NCI-H82 treated with DMSO at 0.1 percent for 48 hours (cell line): ENCODE measurements around the gene BTBD6.

ENCODE experiments used
- DNase-seq: peaks from one replicate; lab custom pipeline; 2025; ENCODE audit not compliant: unreplicated experiment; lab: John Stamatoyannopoulos, UW

The BTBD6 gene

DNA sequence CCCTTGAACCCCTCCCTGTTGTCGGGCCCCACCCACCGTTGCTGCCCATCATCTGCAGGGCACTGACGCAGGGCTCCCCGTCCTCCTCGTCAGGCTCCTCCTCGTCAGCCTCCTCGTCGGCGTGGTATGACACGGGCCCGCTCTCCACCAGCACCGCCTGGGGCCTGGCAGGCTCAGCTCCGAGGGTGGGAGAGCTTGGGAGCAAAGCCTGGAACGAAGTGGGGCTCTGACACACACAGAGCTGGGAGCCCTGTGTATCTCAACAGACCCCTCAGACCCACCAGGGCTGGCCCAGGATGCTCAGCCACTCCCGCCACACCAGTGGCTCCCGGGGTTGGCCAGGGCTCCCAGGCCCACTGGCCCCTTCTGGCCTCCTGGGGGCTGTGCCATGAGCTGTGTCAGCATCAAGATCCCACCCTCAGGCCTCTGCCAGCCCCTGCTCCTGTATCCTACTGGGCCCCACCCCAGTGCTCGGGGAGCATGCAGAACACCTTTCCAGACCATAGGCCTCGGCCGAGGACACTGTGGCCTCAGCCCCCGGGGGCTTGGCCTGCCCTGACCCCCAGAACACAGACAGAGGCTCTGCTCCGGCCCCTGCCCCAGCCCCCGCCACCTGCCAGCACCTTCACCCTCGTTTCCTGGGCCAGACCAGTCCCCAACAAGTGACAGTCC is 37.1 kb upstream of the BTBD6 start:
- no peak for DNase-seq

DNA sequence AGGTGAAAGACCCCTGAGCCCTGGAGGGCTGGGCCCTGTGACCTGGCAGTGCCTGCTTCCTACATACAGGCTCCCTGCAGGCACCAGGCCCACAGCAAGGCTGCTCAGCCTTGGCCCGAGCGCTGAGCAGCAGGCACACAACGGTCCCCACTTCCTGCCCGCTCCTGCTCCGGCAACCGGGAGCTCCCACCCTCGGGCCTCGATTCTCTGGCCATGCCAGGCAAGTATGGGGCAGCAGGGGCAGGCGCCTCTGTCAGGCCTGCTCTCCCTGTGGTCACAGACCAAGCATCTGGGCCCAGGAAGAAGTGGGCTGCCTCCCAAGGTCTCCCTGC is 36.6 kb upstream of the BTBD6 start:
- no peak for DNase-seq

DNA sequence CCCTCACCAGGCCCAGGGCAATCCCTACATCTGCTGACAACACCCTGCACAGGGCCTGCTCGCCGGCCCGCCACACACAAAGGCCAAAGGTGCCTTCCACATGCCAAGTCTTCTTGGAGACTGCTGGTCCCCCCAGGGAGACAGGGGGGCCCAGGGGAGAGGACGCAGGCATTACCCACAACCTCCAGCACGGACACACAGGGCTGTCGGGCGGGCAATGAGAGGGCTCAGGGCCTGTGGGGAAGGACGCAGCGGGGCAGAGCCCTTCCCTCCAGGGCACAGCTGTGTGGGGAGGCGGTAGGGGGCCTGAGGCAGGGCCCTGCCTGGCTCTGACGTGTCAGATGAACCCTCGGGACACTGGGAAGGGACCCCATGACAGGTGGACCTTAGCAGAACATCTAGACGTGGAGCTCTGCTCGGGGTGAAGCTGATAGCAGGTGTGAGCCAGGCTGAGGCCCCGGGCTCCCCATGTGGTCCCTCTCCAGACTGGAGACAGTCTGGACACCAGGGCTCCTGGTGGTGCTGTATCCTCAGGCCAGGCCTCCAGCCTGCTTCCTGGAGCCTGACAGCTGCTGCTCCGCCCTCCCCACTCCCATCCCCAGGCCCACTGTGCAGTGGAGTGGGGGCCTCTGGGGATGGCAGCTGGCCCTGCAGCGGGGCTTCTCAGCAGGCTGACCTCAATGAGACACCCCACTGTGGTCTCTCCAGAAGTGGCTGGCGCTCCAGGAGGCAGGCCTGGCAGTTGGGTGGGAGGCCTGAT is 35.6 kb upstream of the BTBD6 start:
- no peak for DNase-seq

DNA sequence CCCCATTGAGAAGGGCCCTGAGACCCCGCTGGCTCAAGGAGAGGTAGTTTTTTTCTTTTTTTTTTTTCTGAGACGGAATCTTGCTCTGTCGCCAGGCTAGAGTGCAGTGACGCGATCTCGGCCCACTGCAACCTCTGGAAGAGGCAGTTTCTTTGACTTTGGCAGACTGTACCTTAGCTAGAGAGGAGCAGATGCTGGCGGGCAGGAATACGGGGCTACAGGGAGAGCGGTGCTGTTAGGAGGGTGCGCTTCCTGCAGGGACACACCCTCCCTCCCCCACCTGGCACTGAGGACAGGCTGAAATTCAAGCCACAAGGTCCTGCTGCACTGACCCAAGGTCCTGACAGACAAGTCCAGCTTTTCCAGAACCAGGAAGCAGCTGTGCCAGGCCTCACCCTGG is 35.0 kb upstream of the BTBD6 start:
- no peak for DNase-seq

DNA sequence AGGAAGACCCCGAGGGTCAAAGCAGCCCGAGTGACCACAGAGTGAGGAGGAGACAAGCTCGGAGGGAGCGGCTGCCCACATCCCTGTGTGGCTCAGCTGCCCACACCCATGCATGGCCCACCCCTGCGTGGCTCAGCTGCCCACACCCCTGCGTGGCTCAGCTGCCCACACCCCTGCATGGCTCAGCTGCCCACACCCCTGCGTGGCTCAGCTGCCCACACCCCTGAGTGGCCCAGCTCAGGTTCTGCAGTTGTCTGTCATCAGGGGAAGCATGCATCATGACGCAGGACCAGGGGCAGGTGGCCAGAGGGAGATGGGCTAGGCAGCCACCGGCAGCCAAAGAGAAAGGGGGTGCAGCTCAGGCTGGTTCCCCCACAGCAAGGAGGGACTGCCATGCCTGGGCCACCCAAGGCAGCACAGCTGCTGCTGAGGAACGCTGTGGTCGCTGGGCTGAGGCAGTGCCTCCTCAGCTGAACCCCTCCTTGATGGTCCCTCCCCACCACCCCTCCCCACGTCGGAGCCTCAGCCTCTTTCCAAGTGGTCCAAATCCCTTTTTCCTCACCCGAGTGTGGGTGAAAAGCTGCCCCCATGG is 33.9 kb upstream of the BTBD6 start:
- DNase-seq, result no peak

DNA sequence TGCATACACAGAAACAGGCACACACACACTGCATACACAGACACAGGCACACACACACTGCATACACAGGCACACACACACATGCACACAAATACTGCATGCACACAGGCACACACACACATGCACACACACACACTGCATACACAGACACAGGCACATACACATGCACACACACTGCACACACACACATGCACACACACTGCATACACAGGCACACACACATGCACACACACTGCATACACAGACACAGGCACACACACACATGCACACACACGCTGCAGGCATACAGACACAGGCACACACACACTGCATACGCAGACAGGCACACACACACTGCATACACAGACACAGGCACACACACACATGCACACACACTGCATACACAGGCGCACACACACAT is 32.7 kb upstream of the BTBD6 start:
- DNase-seq, result no peak

DNA sequence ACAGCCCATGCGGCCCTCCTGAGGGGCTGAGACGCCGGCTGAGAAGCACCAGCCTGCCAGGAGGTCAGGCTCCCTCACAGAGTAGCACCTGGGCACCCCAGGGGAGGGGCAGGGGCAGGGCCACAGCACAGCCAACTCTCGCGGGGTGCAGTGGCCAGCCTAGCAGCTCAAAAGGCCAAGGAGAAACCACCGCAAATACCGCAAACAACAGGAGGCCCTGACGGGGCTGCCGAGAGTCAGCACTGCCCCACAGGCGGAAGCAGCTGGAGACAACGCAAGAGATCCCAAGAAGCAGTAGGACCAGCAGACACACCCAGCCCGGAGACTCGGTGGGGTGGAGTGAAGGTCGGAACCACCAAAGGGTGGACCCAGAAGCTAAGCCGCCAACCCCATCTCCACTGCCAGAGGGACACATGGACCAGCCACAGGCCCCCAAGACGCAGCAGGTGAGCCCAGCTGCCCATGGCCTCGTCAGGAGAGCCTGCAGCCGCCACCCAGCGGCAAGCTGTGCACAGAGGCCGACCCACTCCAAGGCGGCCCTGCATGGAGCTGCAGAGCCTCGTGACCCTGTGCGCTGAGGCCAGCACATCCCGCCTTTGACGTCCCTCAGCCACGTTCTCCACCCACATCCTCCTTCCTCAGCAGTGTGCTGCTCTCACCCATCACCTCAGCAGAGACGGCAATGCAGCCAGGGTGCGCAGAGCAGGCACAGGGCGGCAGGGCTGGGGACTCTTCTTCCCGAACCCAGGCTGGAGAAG is 31.7 kb upstream of the BTBD6 start:
- DNase-seq, result no peak

DNA sequence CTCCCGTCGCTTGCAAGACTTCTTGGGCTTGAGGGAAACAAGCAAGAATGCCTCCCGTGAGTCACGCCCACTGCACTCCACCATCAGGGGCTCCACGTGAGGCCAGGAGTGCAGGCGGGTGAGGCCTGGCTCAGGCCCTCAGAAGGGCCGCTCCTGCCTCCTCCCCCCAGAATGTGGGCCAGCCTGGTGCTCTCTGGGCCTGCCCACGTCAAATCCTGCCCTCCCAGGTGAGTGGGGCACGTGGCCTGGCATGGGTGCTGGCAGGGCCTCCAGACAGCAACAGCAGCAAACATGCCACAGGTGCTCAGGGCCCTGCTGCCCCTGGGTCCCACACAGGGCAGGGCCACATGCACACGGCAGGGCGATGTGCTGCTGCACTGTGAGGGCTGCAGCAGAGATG is 30.6 kb upstream of the BTBD6 start:
- no peak for DNase-seq

DNA sequence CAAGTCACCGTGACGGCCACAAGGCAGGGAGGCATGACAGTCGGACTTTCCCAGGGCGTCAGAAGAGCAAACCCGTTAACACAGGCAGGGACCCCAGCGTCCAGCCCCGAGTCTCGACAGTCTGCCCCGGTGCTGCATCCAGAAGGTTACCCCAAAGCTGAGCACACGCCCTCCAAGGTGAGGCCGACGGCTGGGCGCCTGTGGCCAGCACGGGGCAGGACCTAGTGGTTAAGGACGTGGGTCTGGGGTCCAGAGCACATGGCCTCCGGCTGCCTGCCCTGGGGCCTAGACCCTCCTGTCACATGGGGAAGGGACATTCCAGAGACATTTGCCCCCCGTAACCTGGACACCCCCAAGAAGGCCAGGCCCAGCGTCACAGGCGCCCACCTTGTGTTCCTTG is 29.7 kb upstream of the BTBD6 start:
- no peak for DNase-seq

DNA sequence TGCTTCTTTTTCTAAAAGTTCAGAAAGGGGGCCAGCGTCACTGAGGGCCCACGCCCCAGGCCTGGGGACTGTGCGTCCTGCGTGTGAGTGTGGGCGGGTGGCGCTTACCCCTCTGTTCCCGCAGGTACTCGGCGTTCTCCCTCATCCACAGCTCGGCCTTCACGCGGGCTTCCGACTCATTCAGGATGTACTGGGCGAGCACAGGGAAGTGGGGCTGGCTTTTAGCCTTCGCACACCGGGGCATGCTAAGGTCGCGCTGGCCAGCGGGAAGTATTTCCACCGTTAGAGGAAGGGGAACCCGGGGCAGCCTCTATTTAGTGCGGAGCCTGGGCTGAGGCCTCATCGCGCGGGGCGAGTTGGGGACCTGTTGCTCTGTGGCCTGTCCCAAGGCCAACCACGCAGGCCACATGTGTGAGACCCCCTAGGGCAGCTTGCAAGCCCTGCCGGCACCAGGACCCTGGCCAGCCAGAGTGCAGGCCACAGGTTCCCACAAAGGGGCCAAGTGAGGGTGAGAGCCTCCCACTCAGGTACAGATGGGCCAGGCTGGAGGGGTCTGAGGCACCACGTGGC is 29.2 kb upstream of the BTBD6 start:
- DNase-seq, result no peak

DNA sequence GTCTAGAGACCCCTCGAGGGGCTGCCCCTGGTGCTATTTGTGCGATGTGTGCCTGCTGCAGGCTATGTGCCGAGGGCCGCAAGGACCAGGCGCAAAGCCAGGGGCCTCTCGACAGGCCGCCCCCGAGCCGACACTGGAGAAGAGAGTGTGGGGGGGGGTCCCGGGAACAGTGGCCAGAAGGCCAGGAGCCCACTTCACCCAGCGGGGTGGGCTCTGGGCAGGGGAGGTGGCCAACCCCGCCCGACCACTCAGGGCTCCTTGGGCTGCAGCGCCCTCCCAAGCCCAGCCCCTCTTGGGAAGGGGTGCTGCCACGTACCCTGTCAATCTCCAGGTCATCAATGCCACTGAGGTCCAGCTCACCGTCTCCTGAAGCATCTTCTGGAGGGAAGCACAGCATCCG is 28.6 kb upstream of the BTBD6 start:
- no peak for DNase-seq

DNA sequence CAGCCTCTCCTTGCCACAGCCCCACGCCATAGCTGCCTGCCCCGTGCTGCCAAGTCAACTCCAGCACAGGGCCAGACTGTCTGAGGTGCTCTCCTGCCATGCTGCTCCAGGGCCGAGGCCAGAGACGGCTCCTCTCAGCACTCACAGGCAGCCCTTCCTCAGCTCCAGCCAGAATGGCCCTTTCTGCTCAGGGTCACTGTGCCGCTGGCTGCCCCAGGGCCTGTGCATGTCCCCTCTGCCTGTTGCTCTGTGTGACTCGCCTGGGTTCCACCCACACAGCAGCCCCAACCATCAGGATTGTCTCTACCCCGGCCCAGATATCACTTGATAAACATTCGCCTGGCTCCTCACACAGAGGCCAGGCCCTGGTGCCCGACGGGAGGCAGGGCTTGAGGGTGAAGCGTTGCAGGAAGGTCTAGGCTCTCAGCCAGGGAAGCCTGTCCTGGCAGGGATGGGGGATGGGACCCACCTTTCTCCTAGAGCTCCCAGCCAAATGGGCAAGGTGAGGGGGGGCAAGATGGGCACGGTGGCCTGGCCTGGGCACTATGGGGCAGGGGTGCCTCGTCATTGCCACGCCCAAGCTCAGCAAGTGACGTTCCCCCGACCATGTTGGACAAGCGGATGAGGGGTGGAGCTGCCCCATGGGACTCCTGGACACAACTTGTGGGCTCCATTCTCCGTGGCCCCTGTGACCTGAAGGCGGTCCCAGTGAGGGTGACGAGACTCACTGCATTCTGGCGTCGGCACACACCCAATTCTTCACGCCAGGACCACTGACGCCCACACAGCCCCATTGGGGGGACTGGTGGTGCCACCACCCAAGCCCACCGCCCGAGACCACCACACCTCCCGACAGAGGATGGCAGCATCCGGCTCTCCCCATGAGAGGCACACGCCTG is 27.4 kb upstream of the BTBD6 start:
- DNase-seq, result no peak

DNA sequence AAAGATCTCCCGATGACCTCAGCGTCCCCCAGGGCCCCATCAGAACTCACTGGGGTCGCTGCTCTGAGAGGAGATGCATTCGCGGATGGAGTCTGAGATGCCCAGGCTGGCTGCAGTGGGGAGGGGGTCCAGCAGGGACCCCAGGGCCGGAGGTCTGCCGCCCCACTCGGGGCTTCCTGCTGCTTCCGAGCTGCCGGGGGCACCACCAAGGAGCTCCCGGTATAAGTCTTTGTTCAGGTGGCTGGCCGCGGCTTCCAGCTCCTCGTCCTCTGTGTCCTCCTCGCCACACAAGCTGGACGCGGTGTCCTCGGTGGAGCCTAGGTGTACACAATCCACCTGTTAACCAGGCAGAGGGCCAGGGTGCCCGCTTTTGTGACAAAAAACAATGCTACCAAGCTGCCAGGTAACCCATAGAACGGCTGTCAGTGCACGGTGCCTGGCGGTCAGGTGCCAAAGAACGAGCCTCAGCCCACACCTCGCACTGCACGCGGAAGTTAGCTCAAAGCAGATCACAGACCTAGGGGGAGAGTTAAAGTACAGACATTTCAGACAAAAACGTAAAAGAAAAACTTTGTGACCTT is 26.6 kb upstream of the BTBD6 start:
- DNase-seq, result no peak

DNA sequence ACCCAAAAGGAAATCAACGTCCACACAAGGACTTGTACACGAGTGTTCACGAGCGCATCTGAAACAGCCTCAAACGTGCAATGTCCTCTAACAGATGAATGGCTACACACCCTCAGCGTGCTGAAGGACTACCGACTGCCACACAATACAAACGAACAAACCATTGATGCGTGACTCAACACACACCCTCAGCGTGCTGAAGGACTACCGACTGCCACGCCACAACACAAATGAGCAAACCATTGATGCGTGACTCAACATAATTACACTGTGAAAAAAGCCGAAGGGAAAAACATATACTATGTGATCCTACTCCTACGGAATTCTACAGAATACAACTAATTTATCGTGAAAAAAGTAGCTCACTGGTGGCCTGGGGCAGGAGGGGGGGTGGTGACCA is 25.1 kb upstream of the BTBD6 start:
- no peak for DNase-seq

DNA sequence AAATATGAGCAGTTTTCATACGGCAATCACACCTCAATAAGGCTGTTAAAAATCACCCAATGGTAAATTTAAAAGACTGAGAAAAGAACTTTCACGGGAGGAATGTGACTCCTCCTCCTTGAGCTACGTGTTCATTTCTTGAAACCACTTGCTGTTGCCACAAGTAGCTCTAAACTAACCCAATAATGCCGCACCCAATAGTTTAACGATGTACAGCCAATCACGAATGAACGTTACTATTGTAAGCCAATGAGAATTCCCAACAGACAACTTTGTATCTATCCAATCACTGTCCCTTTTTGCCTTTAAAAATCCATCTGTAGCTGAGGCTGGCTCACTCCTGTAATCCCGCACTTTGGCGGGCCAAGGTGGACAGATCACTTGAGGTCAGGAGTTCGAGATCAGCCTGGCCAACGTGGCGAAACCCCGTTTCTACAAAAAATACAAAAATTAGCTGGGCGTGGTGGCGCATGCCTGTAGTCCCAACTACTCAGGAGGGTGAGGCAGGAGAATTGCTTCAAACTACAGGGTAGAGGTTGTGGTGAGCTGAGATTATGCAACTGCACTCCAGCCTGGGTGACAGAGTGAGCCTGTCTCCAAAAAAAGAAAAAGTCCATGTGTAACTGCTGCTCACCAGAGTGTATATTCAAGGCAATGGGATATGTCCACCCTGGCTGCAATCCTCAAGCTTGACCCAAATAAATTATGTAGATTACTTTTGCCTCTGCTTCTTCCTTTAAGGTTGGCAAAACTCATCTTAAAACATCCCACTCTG is 24.4 kb upstream of the BTBD6 start:
- no peak for DNase-seq

DNA sequence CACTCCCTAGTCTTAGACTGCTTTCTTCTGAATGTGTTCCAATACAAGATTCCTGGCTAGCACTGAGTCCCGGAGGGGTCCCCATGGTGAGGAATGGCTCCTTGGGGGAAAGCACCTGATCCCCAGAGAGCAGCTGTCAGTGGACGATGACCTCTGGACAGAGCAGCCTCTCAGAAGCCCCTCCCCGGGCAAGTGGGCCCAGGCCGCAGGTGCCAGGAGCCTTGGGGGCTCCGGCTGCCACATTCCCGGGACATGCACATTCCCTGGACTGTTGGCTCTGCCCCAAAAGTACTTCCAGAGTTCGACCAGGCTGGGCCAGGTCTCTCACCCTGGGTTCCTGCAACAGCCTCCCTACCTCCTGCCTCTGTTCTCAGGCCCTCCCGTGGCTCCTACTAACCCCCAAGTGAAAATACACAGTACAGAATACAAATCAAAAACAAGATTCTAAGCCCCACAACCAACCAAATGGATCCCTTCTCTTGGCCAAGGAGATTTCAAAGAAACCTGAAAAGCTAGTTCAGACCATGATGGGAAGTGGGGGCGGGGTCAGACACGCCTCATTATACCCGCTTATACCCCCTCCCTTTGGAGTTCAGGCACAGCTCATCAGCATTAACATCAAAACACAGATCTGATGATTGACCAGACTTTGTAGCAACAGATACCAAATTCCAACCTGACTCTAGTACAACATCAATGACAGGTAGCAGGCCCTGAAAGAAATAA is 23.3 kb upstream of the BTBD6 start:
- no peak for DNase-seq

DNA sequence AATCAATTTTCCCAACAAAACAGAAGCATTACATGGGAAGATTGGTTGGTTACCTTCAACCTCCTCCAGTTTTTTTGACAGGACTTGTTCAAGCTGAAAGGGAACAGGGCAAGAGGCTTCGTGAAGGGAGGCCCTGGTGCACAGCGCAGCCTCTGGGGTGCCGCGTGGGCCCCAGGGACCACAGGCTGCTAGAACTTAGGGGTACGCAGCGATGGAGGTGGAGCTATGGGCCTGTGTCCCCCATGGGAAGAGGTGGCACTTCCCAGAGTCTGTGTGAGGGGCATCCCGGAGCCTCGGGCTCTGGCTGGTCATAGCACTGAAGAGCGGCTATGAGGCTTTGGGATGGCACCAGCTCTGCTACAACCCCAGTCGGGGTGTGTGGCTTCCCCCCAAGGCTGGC is 22.1 kb upstream of the BTBD6 start:
- no peak for DNase-seq

DNA sequence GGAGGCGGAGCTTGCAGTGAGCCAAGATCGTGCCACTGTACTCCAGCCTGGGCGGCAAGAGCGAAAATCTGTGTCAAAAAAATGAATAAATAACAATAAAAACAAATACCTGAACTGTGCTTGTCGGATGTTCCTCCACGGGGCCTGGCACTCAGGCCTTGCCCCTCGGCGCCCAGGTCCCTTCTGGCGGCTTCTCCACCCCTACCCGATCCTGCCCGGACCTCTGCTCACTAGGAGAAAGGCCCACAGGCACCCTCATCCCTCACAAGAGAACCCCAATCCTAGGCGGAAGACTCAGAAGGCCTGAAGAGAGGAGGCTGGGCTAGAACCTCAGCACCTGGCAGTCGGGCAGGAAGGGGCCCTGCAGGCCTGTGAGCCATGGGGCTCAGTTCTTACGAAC is 21.0 kb upstream of the BTBD6 start:
- no peak for DNase-seq

DNA sequence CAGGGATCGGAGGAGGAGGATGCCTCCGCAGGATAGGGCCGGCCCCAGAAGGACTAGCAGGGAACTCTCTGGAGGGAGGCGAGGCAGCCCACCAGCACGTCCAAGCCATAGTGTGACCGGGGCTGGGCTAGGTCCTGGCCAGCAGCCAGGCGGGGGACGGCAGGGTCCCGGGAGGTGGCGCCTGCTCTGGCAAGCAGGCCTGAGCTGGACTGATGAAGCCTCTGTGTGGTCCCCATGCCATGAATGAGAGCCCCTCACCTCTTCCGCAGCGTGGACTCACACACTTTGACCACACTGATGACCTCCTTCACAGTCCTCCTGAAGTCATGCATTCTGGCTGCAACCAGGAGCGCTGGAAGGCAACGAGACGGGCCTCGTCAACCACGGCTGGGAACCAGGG is 19.8 kb upstream of the BTBD6 start:
- DNase-seq, result no peak
